Omental fat pad (tissue), 4 donors: ENCODE data around the gene SULT2B1. TPM values are rescaled to one million over a fixed set of nuclear protein-coding genes. Genes with fewer than 3 reads are reported as not detected.

ENCODE experiments used
- ATAC-seq: fragments of 150-250 bp; one replicate; pipeline ENCODE4 v1.9.1; 2016; ENCODE audit warnings: mild to moderate bottlenecking, moderate library complexity; ENCODE audit not compliant: low FRiP score
- DNase-seq: peaks from one replicate; pipeline ENCODE4 v3.0.0-alpha.2; 2019; ENCODE audit warnings: low spot score
- total RNA-seq, 4 donors: library from RNA; depleted of rRNA; stranded (reverse); fragments of >200 nt; gene quantifications; one replicate each; pipeline ENCODE4 v1.1.0, GENCODE V29; 2016
- TF ChIP-seq, protein P1 (sequence below), 3 donors: fragments of 450-650 bp; IDR thresholded peaks; one replicate each; pipeline ENCODE4 v1.5.1; 2016 to 2017; ENCODE audit warnings: antibody characterized with exemption in 3 of 3, mild to moderate bottlenecking in 3 of 3, moderate library complexity in 2 of 3

SULT2B1 gene
- total RNA-seq, 4 donors from 2014 or later: not detected

DNA sequence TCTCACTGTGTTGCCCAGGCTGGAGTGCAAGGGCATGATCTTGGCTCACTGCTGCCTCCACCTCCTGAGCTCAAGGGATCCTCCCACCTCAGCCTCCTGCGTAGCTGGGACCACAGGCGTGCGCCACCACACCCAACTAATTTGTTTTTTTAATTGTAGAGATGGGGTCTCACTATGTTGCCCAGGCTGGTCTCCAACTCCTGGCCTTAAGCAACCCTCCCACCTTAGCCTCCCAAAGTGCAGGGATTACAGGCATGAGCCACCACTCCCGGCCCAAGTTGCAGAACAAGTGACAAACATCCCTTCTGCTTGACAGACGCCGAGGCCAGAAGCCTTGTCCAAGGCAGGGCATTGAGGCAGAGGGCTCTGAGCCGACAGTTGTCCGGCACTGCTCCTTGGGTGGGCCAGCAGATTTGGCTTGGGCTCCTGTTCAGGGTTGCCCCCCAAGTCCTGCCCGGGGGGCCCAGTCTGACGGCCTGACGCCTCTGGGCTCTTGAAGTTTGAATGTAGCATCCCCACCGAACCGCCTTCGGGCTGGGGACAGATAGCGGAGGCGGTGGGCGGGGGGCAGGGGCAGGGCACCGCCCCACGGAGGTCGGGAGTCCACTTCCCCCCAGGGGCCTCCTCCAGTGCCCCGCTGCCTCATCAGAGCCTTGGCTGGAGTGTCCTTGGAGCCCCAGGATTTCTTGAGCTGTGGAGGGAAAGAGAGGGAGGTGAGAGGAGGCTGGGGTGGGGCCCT, 48.9 kb downstream of the SULT2B1 start:
- ATAC-seq (no peak), DNase-seq (no peak)
- TF ChIP-seq, protein P1, sequence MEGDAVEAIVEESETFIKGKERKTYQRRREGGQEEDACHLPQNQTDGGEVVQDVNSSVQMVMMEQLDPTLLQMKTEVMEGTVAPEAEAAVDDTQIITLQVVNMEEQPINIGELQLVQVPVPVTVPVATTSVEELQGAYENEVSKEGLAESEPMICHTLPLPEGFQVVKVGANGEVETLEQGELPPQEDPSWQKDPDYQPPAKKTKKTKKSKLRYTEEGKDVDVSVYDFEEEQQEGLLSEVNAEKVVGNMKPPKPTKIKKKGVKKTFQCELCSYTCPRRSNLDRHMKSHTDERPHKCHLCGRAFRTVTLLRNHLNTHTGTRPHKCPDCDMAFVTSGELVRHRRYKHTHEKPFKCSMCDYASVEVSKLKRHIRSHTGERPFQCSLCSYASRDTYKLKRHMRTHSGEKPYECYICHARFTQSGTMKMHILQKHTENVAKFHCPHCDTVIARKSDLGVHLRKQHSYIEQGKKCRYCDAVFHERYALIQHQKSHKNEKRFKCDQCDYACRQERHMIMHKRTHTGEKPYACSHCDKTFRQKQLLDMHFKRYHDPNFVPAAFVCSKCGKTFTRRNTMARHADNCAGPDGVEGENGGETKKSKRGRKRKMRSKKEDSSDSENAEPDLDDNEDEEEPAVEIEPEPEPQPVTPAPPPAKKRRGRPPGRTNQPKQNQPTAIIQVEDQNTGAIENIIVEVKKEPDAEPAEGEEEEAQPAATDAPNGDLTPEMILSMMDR (IDR thresholded peaks at IDR 0.05): no peak

DNA sequence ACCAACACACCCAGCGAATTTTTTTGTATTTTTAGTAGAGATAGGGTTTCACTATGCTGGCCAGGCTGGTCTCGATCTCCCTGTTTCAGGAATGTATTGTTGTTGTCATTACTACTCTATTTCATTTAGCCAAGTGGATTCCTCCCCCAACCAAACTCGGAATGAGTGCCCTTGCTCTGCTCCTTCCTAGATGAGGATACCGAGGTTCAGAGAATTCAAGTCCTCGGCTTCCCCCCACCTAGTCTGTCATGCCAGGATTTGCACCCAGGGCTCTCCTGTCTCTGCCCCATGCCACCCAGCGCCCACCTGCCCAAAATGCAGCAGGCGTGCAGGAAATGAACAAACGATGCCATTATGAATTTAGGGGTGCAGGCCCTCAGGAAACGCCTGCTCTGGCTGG, 51.0 kb downstream of the SULT2B1 start:
- ATAC-seq (no peak), DNase-seq (no peak)
- TF ChIP-seq, protein P1 (IDR thresholded peaks at IDR 0.05): no peak

DNA sequence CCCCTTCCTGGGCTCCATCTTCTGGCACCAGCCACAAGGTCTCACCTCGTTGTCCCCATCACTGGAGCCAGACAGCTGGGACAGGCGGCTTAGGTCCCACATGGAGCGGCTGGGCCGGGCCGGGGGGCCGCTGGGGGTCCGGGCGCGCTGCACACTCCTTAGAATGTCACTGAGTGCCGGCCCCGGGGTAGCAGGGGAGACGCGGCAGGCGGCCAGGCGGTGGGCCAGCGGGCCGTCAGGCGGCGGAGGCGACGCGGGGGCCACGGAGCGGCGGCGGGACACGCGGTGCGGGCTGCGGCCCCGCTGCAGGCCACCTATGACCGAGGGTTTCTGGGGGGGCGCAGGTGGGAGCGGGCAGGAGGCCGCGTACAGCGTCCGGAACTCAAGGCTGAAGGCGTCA, 51.5 kb downstream of the SULT2B1 start:
- TF ChIP-seq, protein P1 (IDR thresholded peaks at IDR 0.05): no peak
- DNase-seq: no peak
- no peak for ATAC-seq

DNA sequence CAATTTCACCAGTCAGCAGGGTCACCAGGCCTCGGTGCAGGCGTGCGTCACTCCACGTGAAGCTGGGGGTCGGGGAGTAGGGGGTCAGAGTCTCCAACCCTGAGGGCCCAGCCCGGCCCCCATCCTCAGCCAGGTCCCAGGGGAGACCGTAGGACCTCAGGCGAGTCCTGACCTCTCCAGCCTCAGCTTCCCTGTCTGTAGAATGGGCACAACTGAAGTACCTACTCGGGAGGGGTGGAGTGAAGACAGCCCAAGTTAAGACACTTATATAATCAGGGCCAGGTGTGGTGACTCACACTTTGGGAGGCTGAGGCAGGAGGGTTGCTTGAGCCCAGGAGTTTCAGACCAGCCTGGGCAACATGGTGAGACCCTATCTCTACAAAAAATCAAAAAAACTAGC, 51.9 kb downstream of the SULT2B1 start:
- ATAC-seq: no peak
- TF ChIP-seq, protein P1 (IDR thresholded peaks at IDR 0.05): no peak
- DNase-seq: no peak

DNA sequence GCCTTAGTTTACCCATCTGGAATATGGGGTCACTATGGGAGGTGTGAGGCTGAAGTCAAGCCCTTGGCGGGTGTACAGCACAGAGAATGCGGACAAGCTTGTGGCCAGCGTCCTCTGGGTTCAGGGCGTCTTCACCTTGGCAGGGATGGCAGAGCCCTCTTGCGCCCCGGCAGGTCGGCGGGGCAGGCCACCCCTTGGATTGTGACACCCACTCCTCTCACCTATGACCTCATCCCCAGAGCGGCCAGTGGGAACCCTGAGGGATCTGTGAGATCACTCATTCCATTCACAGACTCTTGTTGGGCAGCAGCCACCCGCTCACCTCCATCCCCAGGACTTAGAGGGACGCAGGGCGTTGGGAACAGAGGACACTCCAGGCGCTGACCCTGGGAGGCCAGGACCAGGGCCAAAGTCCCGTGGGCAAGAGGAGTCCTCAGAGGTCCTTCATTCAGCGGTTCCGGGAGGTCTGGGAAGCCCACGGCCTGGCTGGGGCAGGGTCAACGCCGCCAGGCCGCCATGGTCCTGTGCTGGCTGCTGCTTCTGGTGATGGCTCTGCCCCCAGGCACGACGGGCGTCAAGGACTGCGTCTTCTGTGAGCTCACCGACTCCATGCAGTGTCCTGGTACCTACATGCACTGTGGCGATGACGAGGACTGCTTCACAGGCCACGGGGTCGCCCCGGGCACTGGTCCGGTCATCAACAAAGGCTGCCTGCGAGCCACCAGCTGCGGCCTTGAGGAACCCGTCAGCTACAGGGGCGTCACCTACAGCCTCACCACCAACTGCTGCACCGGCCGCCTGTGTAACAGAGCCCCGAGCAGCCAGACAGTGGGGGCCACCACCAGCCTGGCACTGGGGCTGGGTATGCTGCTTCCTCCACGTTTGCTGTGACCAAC, 54.7 kb downstream of the SULT2B1 start, which contains the start of gene SPACA4:
TSS of gene SPACA4 (plus strand) at position 280 of the 896 bp plus-strand sequence. CDS start at position 517, 237 bp downstream.
- TF ChIP-seq, protein P1 (IDR thresholded peaks at IDR 0.05): no peak
- ATAC-seq: no peak
- DNase-seq: no peak

DNA sequence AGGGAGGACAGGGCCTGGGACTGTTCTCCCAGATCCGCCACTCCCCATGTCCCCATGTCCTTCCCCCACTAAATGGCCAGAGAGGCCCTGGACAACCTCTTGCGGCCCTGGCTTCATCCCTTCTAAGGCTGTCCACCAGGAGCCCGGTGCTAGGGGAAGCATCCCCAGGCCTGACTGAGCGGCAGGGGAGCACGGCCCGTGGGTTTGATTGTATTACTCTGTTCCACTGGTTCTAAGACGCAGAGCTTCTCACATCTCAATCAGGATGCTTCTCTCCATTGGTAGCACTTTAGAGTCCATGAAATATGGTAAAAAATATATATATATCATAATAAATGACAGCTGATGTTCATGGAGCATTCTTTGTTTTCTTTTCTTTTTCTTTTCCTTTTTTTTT, 55.4 kb downstream of the SULT2B1 start:
- DNase-seq (no peak), ATAC-seq (no peak)
- TF ChIP-seq, protein P1 (IDR thresholded peaks at IDR 0.05): no peak
